Ishikawa (cell line): ENCODE measurements around the gene TMEM196.

Experiments used
- CEBPB ChIP-seq: IDR thresholded peaks from 2 replicates; pipeline ENCODE4 v1.6.1; 2012
- CREB1 ChIP-seq: IDR thresholded peaks from 2 replicates; pipeline ENCODE4 v1.6.1; 2012; ENCODE audit warnings: low read depth
- EGR1 ChIP-seq: IDR thresholded peaks from 2 replicates; pipeline ENCODE4 v1.6.1; 2012
- EP300 ChIP-seq: IDR thresholded peaks from 2 replicates; pipeline ENCODE4 v1.6.1; 2012; ENCODE audit warnings: borderline replicate concordance
- FOXM1 ChIP-seq: IDR thresholded peaks from 2 replicates; pipeline ENCODE4 v1.6.1; 2012; ENCODE audit warnings: low read depth, borderline replicate concordance
- MAX ChIP-seq: IDR thresholded peaks from 2 replicates; pipeline ENCODE4 v1.6.1; 2012
- NFIC ChIP-seq: IDR thresholded peaks from 2 replicates; pipeline ENCODE4 v1.6.1; 2012
- RAD21 ChIP-seq: IDR thresholded peaks from 2 replicates; pipeline ENCODE4 v1.6.1; 2012; ENCODE audit warnings: low read depth
- TAF1 ChIP-seq: IDR thresholded peaks from 2 replicates; pipeline ENCODE4 v1.6.1; 2012; ENCODE audit warnings: low read depth, mild to moderate bottlenecking
- TCF12 ChIP-seq: IDR thresholded peaks from 2 replicates; pipeline ENCODE4 v1.6.1; 2012; ENCODE audit warnings: low read depth
- TEAD4 ChIP-seq: IDR thresholded peaks from 2 replicates; pipeline ENCODE4 v1.6.1; 2012
- YY1 ChIP-seq: IDR thresholded peaks from 2 replicates; pipeline ENCODE4 v1.6.1; 2012; ENCODE audit warnings: low read depth
- ZBTB7A ChIP-seq: IDR thresholded peaks from 2 replicates; pipeline ENCODE4 v1.6.1; 2012; ENCODE audit warnings: low read depth
- TF ChIP-seq, protein P1 (sequence below): IDR thresholded peaks from 2 replicates; pipeline ENCODE4 v1.6.1; 2012
- TF ChIP-seq, protein P2 (sequence below): IDR thresholded peaks from 2 replicates; pipeline ENCODE4 v1.6.1; 2012; ENCODE audit warnings: low read depth, mild to moderate bottlenecking

The TMEM196 gene

DNA sequence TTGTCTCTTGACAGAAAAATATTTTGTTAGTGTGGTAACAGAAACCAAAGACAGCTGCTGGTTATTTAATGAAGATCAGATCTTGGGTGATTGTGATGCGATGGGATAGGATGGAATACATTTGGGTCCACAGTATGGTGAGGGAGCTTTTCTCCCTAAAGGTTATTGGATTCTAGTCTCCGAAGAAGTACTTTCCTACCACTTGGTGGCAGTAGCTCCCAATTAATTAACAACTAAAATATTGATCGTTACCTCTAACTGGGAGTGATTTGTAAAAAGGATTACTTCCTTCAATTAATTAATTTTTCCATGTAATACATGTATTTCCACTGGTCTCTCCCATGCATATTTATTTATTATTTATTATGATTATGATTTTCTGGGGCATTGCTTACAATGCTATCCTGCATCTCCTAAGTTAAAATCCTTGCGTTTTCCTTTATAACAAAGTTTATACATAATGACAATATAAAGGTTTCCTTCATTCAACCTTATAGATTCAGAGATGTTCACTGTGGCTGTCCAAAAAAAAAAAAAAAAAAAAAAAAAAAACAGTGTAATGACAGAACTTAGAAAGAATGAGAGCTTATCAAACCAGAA is 25.6 kb downstream of the TMEM196 start:
- TF ChIP-seq EGR1 (no peak), MAX (no peak), TEAD4 (no peak), RAD21 (peak; percentile 73), TAF1 (no peak), CREB1 (no peak), TCF12 (no peak), YY1 (no peak), ZBTB7A (no peak)

DNA sequence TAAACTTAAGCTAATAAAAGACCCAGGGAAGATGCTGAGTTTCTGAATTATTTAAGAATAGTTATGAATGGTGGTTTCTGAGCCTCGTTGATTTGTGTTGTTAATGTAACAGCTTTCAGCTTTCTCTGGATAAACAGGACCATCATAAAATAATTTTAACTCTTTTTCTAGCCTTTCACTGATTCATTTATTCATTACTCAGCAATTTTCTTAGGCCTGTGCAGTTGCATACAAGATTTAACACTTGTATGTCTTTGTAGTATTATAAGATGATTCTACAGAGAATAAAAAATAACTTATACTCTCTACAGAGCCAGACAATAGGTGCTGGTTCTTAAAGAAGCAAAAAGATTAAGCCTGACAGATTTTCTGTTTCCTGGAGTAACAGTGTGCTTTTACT is 29.3 kb downstream of the TMEM196 start:
- no peak for TF ChIP-seq MAX

DNA sequence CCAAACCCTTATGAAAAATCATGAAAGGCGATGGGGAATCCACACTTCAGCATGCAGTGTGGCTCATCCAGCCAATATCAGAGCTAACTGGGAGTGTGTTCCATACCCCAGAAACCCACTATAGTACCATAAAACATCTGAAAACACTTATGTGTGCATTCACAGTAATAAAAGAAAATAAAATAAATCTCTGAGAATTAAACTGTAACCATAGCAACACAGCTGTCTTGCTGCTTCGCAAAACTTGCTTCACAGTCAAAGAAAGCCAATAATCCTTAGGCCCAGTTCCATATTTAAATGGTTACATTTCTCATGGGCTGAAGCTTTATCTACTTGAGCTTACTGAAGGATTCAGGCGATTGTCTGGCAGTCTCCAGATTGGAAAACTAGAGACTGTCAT is 44.7 kb downstream of the TMEM196 start:
- no peak for TF ChIP-seq CREB1
- TF ChIP-seq NFIC, result no peak
- no peak for TF ChIP-seq CEBPB

DNA sequence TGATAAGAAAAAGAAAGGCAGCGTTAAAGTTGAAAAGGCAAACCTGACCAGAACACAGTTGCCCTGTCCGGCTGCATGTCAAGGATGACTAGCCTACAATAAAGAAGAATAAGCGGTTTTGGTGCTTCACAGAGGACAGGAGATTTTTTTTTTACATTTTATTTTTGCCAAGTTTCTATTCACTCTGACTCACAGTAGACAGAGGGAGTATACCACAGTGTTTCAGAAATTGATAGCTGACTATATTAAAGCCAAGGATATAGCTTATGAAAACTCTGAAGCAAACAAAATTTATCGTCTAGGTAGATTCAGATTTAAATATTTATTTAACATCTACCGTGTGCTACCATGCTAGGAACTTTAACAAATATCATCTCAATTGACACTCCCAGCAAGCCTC is 47.6 kb downstream of the TMEM196 start:
- no peak for TF ChIP-seq CREB1
- no peak for TF ChIP-seq YY1
- TF ChIP-seq ZBTB7A, result no peak
- TF ChIP-seq, protein P1, sequence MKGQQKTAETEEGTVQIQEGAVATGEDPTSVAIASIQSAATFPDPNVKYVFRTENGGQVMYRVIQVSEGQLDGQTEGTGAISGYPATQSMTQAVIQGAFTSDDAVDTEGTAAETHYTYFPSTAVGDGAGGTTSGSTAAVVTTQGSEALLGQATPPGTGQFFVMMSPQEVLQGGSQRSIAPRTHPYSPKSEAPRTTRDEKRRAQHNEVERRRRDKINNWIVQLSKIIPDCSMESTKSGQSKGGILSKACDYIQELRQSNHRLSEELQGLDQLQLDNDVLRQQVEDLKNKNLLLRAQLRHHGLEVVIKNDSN, result no peak
- no peak for TF ChIP-seq RAD21
- TF ChIP-seq FOXM1, result no peak
- TF ChIP-seq TAF1, result no peak
- TF ChIP-seq, protein P2, sequence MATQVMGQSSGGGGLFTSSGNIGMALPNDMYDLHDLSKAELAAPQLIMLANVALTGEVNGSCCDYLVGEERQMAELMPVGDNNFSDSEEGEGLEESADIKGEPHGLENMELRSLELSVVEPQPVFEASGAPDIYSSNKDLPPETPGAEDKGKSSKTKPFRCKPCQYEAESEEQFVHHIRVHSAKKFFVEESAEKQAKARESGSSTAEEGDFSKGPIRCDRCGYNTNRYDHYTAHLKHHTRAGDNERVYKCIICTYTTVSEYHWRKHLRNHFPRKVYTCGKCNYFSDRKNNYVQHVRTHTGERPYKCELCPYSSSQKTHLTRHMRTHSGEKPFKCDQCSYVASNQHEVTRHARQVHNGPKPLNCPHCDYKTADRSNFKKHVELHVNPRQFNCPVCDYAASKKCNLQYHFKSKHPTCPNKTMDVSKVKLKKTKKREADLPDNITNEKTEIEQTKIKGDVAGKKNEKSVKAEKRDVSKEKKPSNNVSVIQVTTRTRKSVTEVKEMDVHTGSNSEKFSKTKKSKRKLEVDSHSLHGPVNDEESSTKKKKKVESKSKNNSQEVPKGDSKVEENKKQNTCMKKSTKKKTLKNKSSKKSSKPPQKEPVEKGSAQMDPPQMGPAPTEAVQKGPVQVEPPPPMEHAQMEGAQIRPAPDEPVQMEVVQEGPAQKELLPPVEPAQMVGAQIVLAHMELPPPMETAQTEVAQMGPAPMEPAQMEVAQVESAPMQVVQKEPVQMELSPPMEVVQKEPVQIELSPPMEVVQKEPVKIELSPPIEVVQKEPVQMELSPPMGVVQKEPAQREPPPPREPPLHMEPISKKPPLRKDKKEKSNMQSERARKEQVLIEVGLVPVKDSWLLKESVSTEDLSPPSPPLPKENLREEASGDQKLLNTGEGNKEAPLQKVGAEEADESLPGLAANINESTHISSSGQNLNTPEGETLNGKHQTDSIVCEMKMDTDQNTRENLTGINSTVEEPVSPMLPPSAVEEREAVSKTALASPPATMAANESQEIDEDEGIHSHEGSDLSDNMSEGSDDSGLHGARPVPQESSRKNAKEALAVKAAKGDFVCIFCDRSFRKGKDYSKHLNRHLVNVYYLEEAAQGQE, result no peak
- no peak for TF ChIP-seq TEAD4
- TF ChIP-seq CEBPB, result no peak
- no peak for TF ChIP-seq NFIC

GRCh38 chr7:19715499-19715898 is 57.9 kb downstream of the TMEM196 start:
- TF ChIP-seq MAX (no peak), CEBPB (no peak), NFIC (no peak), TCF12 (no peak), EGR1 (no peak), TEAD4 (no peak), EP300 (no peak), RAD21 (no peak), TAF1 (no peak), ZBTB7A (no peak), YY1 (no peak), FOXM1 (no peak)
- TF ChIP-seq, protein P1, result no peak
- TF ChIP-seq, protein P2, result no peak

GRCh38 chr7:19713676-19714075 is 59.7 kb downstream of the TMEM196 start:
- TF ChIP-seq, protein P1, result no peak
- TF ChIP-seq RAD21, result peak; percentile 57

- TF ChIP-seq TEAD4 (no peak), NFIC (no peak), RAD21 (no peak), TAF1 (no peak), EGR1 (no peak), TCF12 (no peak; the same call in 1 of the 2 replicates), YY1 (no peak), CREB1 (no peak)
- TF ChIP-seq, protein P2, result no peak
- TF ChIP-seq, protein P1, result no peak
These were observed 64.2 kb downstream of the TMEM196 start for GRCh38 chr7:19709249-19709578.
